ENCODE data around the gene ANP32A.

DNA sequence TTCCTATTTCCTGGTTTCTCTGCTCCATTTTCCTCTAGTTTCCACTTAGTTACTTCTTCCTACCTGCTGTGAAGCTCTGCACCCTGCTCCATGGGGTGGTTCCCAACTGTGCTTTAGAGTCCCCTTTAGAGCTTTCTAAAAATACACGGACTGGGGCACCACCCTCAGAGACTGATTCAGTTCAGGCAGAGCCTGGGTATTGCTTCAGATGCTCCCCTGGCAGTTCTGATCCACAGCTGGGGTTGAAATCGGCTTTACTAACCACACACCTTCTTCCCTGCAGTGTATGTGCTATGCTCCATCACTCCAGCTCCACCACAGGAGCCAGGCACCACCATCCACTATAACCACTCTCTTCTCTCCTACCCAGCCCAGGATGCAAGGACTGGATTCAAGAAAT is 12.6 kb downstream of the ANP32A start:
- TF ChIP-seq, protein P1, sequence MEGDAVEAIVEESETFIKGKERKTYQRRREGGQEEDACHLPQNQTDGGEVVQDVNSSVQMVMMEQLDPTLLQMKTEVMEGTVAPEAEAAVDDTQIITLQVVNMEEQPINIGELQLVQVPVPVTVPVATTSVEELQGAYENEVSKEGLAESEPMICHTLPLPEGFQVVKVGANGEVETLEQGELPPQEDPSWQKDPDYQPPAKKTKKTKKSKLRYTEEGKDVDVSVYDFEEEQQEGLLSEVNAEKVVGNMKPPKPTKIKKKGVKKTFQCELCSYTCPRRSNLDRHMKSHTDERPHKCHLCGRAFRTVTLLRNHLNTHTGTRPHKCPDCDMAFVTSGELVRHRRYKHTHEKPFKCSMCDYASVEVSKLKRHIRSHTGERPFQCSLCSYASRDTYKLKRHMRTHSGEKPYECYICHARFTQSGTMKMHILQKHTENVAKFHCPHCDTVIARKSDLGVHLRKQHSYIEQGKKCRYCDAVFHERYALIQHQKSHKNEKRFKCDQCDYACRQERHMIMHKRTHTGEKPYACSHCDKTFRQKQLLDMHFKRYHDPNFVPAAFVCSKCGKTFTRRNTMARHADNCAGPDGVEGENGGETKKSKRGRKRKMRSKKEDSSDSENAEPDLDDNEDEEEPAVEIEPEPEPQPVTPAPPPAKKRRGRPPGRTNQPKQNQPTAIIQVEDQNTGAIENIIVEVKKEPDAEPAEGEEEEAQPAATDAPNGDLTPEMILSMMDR (IDR thresholded peaks at IDR 0.05): no peak
- TF ChIP-seq POLR2A (IDR thresholded peaks at IDR 0.05): no peak
